A549 (cell line): ENCODE data around the gene TLR1.
"Not testable (repeated sequence)": the region's sequence is repeated elsewhere in the genome, so short reads cannot be mapped to it uniquely, and the experiment has no call there.

Experiments
- CTCF ChIP-seq: fragments of >200 bp; sonication (Bioruptor Twin); formaldehyde crosslinking; IDR thresholded peaks from 3 replicates; pipeline ENCODE4 v1.5.1; 2016
- HDAC2 ChIP-seq: fragments of 200-600 bp; sonication (generic); IDR thresholded peaks from 2 replicates; pipeline ENCODE4 v1.6.1; 2016

- not testable (repeated sequence) for TF ChIP-seq CTCF, HDAC2
Observed at GRCh38 chr4:38777925-38778324, 26.7 kb downstream of the TLR1 start.
